ENCODE results near the gene ORC1. TPM values are rescaled to one million over a fixed set of nuclear protein-coding genes. Genes with fewer than 3 reads are reported as not detected.
A peak's percentile ranks its signal among the peaks of the same experiment; 100 is the strongest.

ORC1 gene
- total RNA-seq = 8.6 and 12.8 TPM in 2 replicates

DNA sequence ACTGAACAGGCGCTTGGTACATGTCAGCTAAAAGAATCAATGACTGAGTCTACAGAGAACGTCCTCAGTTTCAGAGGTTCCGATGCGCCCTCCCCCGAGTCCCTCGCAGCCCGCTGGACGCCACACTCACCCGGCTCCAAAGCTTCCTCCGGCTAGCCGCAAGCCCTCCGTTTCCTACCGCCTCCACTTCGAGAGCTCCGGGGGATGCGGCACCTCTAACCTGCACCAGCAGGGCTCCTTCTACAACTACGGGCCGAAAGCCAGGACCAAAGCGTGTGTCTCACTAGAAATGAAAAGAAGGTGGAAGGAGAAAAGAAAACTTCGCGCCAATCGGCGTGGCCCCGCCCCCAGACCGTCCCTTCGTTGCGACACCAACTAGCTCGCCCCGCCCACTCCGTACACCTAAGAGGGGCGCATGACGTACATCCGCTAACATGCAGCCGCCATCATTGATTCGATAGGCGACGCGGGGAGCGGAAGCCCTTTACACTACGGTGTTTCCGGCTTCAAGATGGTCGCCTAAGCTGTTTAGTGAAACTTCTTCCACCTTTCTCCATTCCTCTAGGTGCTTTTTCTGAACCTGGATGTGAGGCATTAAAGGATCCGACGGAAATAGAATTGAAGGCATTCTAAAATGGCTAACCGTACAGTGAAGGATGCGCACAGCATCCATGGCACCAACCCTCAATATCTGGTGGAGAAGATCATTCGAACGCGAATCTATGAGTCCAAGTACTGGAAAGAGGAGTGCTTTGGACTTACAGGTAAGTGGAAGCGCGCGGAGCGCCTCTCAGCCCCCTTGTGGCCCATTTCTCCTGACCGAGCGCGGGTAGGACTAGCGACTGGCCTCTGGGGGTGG, at the start of gene ORC1, which contains the start of gene PRPF38A:
ORC1 (minus strand) TSS at position 308 of the 859 bp plus-strand sequence. CDS start 2,200 bp downstream, outside the sequence.
PRPF38A (plus strand) TSS at position 487 of the 859 bp plus-strand sequence; CDS start at position 635, 148 bp downstream.
- peak; percentile 90 for DNase-seq (ENCODE audit: low read depth, low spot score)

DNA sequence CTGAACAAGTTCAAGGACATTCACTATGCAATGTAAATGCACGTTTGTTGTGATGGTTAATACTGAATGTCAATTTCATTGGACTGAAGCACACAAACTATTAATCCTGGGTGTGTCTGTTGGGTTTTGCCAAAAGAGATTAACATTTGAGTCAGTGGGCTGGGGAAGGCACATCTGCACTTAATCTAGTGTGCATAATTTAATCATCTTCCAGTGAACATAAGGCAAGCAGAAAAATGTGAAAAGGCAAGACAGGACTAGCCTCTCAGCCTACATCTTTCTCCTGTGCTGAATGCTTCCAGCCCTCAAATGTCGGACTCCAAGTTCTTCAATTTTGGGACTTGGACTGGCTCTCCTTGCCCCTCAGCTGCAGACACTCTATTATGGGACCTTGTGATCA, 40.2 kb upstream of the ORC1 start:
- no peak for DNase-seq (ENCODE audit: low read depth, low spot score)

DNA sequence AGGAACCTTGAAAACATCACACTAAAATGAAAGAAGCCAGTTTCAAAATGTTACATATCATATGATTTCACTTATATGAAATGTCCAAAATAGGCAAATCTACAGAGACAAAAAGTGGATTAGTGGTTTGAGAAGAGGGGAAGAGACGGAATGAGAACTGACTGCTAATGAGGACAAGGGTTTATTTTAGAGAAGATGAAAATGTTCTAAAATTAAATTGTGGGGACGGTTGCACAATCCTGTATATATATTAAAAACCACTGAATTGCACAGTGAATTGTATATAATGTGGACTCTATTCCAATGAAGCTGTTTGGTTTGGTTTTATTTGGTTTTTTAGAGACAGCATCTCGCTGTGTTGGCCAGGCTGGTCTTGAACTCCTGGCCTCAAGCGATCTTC, 35.8 kb upstream of the ORC1 start:
- no peak for DNase-seq (ENCODE audit: low read depth, low spot score)

DNA sequence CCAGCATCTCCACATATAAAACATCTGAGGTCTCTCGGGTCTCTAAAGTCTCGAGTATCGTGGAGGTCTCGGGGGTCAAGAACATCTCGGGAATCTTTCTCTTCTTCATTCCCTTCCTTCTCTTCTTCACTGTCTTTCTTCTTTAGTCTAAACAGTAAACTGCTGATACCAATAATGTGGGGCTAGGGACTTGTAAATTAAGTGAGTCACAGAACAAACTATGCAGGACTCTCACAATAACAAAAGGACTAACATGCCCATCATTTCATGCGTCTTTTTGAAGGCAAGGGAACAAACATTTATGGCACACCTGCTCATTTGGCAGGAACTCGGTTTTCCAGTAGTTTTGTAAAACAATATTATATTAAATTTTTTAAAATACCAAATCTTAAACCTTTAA, 32.6 kb upstream of the ORC1 start:
- no peak for DNase-seq (ENCODE audit: low read depth, low spot score)

DNA sequence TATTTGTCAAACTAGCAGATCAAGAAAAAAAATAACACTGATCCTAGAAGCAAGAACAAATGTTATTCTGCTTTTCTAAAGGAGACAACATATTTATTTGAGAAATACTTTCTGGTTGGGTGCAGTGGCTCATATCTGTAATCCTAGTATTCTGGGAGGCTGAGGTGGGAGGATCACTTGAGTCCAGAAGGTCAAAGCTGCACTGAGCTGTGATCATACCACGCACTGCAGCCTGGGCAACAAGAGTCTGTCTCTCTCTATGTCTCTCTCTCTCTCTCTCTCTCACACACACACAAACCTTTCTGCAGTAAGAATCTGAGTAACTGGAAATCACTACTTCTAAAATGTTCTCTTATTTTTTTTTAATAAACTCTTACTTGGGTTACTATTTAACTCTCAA, 31.4 kb upstream of the ORC1 start:
- DNase-seq (ENCODE audit: low read depth, low spot score) = no peak

DNA sequence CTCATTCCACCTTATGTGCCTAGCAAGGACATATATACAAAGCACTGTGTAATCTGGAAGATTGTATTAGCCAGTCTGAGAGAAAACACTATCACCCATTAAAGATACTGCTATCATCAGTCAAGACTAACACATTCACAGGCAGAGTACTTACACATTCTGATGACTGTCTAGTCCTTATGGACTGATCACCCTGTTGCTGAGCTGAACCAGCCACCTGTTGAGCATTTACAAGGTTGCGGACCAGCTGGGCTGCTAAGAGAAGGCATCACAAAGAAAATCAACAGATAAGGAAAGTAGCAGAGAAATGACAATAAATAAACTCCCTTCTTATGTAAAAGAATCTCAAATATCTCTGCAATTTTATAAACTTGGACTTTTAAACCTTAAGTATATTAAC, 31.0 kb upstream of the ORC1 start:
- DNase-seq (ENCODE audit: low read depth, low spot score) = no peak

DNA sequence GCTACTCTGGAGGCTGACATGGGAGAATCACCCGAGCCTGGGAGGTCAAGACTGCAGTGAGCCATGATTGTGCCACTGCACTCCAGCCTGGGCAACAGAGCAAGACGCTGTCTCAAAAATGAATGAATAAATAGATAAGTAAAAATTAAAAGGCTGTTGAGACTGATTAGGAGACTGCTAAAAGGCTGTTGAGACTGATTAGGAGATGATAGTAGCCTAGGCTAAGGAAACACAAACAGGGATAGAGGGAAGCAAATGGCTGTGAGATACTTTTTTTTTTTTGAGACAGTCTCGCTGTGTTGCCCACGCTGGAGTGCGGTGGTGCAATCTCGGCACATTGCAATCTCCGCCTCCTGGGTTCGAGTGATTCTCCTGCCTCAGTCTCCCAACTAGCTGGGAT, 28.6 kb upstream of the ORC1 start:
- no peak for DNase-seq (ENCODE audit: low read depth, low spot score)

DNA sequence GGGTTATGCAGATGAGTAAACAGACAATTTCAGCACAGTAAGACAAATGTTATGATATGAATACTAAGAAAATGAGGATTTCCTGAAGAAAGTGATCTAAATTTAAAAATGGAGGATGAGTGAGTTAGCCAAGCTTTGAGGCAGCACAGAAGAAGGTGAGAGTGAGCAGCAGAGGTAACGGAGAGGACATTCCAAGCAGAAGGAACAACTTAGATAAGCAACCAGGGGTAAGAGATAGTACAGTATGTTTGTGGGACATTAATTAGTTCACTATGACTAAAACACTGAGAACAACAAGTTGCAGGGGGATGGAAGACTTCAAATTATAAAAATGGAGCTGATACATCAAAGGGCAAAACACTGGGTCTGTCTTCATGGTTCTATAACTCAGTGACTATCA, 22.9 kb upstream of the ORC1 start:
- no peak for DNase-seq (ENCODE audit: low read depth, low spot score)

DNA sequence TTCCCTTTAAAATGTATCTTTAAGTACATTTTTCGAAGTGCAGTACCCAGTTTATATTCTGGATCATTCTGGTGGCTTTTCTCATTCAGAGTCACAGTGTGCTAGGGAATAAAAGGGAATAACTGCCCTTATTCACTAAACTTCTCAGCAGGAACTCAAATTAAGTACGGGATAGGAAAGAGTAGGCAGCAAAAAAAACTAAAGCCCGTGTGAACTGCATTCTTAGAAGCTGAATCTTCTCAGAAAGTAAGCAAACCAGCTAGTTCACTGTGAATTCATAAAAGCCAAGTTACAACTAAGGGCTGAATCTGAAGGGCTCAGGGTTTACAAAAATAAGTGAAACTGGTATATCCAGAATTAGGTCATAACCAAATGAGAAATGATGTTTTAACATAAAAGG, 22.1 kb upstream of the ORC1 start:
- DNase-seq (ENCODE audit: low read depth, low spot score) = no peak

DNA sequence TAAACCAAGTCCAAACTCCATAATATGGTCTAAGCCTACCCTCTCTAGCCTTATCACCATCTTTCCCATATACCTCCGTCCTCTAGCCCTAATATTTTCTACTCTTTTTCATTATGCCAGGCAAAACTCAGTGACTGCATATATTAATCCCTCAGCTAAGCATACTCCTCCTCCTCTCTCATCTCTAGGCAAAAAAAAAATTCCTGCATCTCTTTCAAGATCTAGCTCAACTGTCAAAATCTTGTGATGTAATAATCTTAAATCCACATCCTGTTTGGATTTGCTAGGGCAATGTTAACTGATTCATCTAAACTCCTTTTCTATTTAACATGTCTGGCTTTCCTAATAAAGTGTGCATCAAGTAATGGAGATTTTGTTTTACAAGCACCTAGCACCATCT, 20.6 kb upstream of the ORC1 start:
- no peak for DNase-seq (ENCODE audit: low read depth, low spot score)

DNA sequence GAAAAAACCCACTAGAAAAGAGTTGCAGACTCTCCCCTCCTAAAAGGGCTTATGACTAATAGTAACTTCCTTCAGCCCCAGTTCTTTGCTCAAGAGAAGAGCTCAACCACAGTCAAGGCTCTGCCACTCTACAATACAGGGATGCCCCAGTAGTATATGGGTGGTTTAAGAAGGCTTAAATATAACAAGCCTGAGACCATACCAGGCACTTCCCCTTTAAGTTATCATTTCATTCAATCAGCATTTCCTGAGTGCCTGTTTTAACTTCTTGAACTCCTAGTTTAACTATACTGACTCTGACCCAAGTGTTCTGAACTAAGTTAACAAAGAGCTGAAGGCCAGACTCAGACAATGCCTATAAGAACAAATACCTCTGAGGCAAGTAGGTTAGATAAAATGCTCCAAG, 20.0 kb upstream of the ORC1 start:
- no peak for DNase-seq (ENCODE audit: low read depth, low spot score)

DNA sequence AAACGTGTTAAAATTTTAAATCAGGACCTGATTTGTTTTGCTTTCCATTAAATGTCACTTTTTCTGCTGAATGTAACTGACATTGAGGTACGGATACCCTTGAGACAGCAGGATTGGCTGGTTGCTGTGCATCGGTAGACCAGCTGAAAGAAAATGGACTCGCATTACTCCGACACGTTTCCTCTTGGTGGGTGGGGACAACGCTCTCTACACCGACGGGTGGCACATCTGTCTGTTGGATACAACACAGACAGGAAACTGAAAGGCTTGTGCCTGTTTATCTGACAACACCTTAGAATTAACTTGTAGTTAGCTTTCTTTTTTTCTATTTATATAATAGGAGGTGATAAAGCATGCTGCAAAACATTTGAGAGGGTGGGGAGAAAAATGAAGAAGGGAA, 19.5 kb upstream of the ORC1 start:
- DNase-seq (ENCODE audit: low read depth, low spot score) = no peak

DNA sequence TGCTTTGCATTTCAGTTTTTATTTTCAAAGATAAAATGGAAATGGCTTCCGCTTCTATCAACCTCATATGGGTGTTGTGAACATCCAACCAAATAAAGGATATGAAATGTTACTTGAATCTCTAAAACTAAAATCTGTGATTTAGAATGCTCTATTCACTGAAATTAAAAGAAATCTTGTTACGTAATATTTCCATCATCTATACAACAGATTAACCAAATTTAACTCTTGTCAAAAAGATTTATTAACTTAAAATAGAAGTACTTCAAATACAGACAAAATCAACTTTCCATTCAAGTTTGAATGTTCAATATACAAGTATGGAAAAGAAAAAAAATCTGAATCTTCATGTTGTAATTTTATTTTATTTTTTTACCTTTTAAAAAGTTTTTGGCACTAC, 18.8 kb upstream of the ORC1 start:
- DNase-seq (ENCODE audit: low read depth, low spot score) = no peak

DNA sequence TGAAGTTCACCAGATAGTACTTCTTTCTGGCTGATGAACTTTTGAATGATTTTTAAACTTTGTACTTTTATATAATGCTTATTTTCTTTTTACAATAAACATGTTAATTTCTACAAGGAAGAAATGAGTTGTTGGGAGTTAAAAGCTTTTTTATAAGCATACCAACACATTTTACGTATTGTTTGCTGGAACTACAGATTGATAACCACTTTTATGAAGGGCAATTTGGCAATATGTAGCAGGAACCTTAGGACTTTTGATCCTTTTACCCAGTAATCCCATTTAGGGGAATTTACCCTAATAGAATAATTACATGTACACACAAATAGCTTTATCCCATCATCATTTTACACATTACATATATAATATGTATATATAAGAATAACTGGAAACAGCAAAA, 16.5 kb upstream of the ORC1 start:
- DNase-seq (ENCODE audit: low read depth, low spot score) = no peak

DNA sequence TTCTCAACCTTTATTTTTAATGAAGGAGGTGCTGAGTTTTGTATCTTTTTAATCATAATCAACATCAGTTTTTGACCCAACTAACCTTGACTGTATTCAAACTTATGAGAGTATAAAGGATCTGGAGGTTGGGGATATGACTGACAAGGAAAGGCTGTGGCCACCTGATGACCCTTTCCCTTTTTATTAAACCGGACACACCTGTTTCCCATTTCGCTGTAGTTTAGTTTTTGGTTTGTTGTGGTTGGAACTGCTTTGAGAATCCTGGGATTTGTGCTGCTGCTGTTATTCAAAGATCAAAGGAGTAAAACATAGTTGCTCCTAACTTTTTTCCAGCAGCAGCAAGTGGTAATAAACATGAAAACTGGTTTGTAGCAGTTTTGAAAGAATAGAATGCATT, 12.6 kb upstream of the ORC1 start:
- peak; percentile 19 for DNase-seq (ENCODE audit: low read depth, low spot score)

DNA sequence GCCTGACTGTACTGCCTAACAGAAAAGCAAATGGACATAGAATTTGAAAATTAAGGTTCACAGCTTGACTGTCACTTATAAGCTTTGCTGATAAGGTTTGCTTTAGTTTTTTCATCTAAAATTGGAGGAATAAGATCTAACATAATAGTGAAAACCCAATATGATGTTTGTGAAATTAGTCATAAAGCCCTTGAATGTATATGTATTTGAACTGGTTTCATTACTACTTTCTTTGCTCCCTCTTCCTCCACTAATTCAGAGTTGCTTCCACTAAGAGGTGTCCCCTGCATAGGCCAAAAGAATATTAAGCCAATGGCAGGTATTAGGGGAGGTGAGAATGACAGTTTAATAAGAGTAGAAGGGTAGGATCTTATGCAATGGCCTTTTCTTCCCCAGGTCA, 10.7 kb upstream of the ORC1 start:
- no peak for DNase-seq (ENCODE audit: low read depth, low spot score)

DNA sequence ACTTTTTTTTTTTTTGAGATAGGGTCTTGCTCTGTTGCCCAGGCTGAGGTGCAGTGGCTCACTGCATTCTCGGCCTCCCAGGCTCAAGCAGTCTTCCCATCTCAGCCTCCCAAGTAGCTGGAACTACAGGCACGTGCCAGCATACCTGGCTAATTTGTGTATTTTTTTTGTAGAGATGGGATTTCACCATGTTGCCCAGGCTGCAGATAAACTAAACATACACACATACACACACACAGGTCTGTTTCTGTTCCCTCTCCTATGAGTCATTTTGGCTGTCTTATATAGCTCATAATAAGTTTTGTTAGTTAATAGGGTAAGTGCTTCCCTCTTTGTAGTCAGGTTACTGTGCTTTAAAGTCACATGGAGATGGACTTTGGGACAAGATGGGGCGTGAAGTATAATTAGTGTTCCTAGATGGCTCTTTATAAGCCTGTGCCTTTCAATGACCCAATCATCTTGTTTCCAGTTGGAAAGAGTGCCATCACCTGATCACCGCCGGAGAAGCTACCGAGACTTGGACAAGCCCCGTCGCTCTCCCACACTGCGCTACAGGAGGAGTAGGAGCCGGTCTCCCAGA, 9.3 kb upstream of the ORC1 start:
- no peak for DNase-seq (ENCODE audit: low read depth, low spot score)

DNA sequence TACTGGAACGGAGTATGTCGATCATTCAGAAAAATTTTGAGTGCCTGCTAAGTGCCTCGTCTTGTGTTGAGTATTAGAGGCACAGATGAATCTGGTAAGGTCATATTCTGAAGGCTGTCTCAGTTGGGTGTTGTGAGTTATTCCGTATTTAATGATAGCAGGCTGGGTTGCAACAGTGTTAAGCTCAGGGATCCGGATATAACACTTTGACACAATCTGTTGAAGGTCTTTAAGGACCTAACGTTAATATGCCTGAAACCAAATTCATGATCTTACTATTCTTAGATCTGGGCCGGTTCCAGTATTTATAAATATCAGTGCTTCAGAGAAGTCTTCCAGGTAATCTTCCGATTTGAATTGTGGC, 734 bp upstream of the ORC1 start:
- DNase-seq (ENCODE audit: low read depth, low spot score) = no peak

DNA sequence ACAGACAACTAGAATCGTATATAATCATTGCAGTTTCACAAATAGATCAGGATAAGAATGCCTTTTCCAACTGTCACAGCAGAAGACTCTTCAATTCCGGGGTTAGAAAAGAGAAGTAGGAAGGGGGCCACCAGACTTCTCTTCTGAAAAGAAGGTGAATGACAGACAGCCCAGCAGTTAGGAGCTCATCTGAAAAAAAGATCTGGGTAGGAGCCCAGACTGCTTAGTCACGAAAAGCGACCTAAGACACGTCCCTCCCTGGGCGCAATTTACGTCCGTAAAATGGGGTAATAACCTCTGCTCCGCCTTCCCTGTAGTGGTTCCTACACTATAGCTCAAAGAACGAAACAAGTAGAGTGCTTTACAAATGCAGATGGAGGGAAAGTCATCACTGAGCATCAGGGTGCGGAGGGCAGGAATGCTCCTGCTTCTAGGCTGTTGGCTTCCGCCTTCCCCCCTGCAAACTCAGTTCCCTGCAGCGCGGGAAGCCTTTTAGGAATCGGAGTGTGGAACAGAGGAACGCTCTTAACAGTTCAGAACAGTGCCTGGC, 582 bp downstream of the ORC1 start:
- DNase-seq (ENCODE audit: low read depth, low spot score) = no peak

DNA sequence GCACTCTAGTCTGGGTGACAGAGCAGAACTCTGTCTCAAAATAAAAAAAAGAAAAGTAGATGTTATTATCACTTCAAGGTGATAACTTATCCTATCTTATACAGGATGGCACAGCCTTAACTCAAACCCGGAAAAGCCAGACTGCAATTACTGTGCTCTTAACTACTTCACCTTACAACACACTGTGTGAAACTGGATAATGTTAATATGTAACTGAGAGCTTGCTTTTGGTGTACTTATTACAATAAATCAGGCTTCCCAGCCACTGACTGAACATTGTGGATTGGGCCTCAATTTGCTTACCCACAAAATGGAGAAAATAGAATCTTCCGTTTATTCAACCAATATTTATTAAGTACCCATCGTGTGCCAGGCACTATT, 1.4 kb downstream of the ORC1 start:
- DNase-seq (ENCODE audit: low read depth, low spot score) = no peak

DNA sequence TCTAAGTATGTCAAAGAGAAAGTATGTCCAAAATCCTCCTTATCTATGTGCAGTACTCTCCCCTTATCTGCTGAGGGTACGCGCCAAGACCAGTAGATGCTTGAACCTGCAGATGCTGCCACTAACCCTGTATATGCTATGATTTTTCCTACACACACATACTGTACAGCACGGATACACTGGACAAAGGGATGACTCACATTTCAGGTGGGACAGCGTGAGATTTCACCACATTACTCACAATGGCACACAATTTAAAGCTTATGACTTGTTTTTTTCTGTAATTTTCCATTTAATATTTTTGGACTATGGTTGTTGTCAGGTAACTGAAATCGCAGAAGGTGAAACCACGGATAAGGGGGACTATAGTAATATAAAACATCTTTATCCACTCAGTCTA, 4.1 kb downstream of the ORC1 start:
- DNase-seq (ENCODE audit: low read depth, low spot score) = no peak

DNA sequence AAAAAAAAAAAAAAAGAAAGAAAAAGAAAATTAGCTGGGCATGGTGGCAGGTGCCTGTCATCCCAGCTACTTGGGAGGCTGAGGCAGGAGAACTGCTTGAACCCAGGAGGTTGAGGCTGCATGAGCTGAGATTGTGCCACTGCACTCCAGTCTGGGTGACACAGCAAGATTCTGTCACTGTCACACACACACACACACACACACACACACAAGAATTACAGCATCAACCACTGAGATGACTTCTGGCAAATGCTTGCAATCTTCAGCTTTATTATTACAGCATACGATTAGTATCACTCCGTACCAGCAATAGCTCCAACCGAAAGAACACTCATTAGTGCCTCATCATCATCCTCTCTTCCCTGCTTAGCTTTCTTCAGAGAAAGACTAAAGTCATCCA, 4.6 kb downstream of the ORC1 start:
- no peak for DNase-seq (ENCODE audit: low read depth, low spot score)

DNA sequence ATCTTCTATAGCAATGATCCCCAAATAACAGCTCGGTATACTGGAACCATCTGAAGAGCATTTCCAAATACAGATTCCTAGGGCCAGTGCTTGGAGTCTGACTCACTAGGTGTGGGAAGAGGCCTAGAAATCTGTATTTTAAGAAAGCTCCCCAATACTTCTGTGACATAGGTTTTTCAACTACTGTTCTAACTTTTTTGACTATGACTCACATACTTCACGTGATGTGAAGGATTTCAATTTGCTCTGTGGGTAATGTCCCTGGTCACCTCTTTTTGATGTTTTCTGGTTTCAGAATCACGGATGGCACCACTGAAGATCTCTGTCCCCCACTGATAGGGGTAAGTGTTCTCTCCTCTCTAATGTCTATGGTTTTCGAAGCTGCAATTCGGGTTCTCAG, 11.0 kb downstream of the ORC1 start:
- no peak for DNase-seq (ENCODE audit: low read depth, low spot score)

All from pulmonary artery endothelial cell (primary cell).